DOHH2 (cell line): ENCODE results near the gene B3GNT8.

ENCODE experiments used
- H3F3A ChIP-seq: fragments of 200-600 bp; sonication (generic), shearing (Covaris generic); 2 replicates; pipeline ENCODE4 v1.6.0; 2016; ENCODE audit warnings: antibody characterized with exemption, mild to moderate bottlenecking; ENCODE audit not compliant: control insufficient read depth, insufficient read depth
- H3K27ac ChIP-seq: fragments of 200-600 bp; sonication (generic); 2 replicates; pipeline ENCODE4 v1.5.1; 2014; ENCODE audit warnings: low read depth, mild to moderate bottlenecking, low read length, moderate library complexity
- H3K27me3 ChIP-seq: fragments of 200-600 bp; sonication (generic); 2 replicates; pipeline ENCODE4 v1.6.1; 2014; ENCODE audit warnings: mild to moderate bottlenecking, low read length, mixed read lengths; ENCODE audit not compliant: control insufficient read depth
- H3K36me3 ChIP-seq: fragments of 200-600 bp; sonication (generic); 2 replicates; pipeline ENCODE4 v1.6.1; 2014; ENCODE audit warnings: mild to moderate bottlenecking, low read length, moderate library complexity, mixed read lengths; ENCODE audit not compliant: control insufficient read depth
- H3K4me1 ChIP-seq: fragments of 200-600 bp; sonication (generic); 2 replicates; pipeline ENCODE4 v1.6.1; 2014; ENCODE audit warnings: mild to moderate bottlenecking, low read length, mixed read lengths; ENCODE audit not compliant: control insufficient read depth
- H3K4me2 ChIP-seq: fragments of 200-600 bp; sonication (generic); 2 replicates; pipeline ENCODE4 v1.6.0; 2014; ENCODE audit warnings: mild to moderate bottlenecking, low read length, moderate library complexity
- H3K4me3 ChIP-seq: fragments of 200-600 bp; sonication (generic); 2 replicates; pipeline ENCODE4 v1.5.1; 2014; ENCODE audit warnings: mild to moderate bottlenecking, low read length, mixed read lengths
- H3K79me2 ChIP-seq: fragments of 200-600 bp; sonication (generic); 2 replicates; pipeline ENCODE4 v1.6.1; 2014; ENCODE audit warnings: mild to moderate bottlenecking, low read length, mixed read lengths; ENCODE audit not compliant: control insufficient read depth
- H3K9me2 ChIP-seq: fragments of 200-600 bp; sonication (generic); replicated peaks from 2 replicates; pipeline ENCODE4 v1.6.1; 2014; ENCODE audit warnings: mild to moderate bottlenecking, low read length, mixed read lengths; ENCODE audit not compliant: control insufficient read depth
- H3K9me3 ChIP-seq: fragments of 200-600 bp; sonication (generic); 2 replicates; pipeline ENCODE4 v1.6.1; 2014; ENCODE audit warnings: antibody characterized with exemption, low read length, mixed read lengths; ENCODE audit not compliant: control insufficient read depth, insufficient read depth
- H4K20me1 ChIP-seq: fragments of 200-600 bp; sonication (generic); 2 replicates; pipeline ENCODE4 v1.6.0; 2014; ENCODE audit warnings: low read depth, mild to moderate bottlenecking, antibody characterized with exemption, low read length, moderate library complexity; ENCODE audit not compliant: control insufficient read depth, insufficient read depth
- EZH2phosphoT487 ChIP-seq: fragments of 200-600 bp; sonication (generic); IDR thresholded peaks from 2 replicates; pipeline ENCODE4 v1.6.1; 2017; ENCODE audit warnings: borderline replicate concordance, mild to moderate bottlenecking, antibody characterized with exemption, low read length, moderate library complexity, mixed read lengths
- TF ChIP-seq, protein P1 (sequence below): fragments of 200-600 bp; sonication (generic); IDR thresholded peaks from one replicate; pipeline ENCODE4 v1.5.1; 2014; ENCODE audit warnings: antibody characterized with exemption, mild to moderate bottlenecking, low read depth, low read length; ENCODE audit not compliant: poor library complexity, severe bottlenecking

Gene B3GNT8

DNA sequence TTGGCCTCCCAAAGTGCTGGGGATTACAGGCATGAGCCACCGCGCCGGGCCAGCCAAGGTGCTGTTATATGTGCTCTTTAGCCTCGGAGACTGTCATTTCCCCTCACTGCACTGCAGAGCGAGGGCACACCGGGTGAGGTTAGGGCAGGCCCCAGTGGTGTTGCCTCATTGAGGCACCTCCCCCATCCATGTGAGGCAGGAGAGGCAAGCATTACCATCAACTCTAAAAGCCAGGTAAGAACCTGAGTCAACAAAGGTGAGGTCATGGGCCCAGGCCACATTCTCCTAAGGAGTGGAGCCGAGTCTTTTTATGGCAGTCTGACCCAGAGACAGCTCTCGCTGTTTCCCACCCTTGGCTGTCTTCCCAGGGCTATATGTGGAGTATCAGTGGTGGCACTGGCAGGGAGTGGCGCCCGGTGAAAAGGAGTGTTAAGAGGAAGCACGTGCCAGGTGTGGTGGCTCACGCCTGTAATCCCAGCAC lies 10.9 kb downstream of the B3GNT8 start:
- no peaks in the 10 kb centered on the region for H3K9me2 ChIP-seq
- peaks cover 8% of the 10 kb centered on the region; the same call in 1 of the 2 replicates for H3K36me3 ChIP-seq
- no peak overlapping the region for H3K27ac ChIP-seq
- no peaks in the 10 kb centered on the region for H3K27me3 ChIP-seq
- H3K79me2 ChIP-seq = no peaks in the 10 kb centered on the region
- TF ChIP-seq, protein P1, sequence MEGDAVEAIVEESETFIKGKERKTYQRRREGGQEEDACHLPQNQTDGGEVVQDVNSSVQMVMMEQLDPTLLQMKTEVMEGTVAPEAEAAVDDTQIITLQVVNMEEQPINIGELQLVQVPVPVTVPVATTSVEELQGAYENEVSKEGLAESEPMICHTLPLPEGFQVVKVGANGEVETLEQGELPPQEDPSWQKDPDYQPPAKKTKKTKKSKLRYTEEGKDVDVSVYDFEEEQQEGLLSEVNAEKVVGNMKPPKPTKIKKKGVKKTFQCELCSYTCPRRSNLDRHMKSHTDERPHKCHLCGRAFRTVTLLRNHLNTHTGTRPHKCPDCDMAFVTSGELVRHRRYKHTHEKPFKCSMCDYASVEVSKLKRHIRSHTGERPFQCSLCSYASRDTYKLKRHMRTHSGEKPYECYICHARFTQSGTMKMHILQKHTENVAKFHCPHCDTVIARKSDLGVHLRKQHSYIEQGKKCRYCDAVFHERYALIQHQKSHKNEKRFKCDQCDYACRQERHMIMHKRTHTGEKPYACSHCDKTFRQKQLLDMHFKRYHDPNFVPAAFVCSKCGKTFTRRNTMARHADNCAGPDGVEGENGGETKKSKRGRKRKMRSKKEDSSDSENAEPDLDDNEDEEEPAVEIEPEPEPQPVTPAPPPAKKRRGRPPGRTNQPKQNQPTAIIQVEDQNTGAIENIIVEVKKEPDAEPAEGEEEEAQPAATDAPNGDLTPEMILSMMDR = no peak
- TF ChIP-seq EZH2phosphoT487 = no peak
- H3K4me1 ChIP-seq = no peaks in the 10 kb centered on the region
- no peaks in the 10 kb centered on the region for H3K9me3 ChIP-seq
- no peak overlapping the region for H3K4me3 ChIP-seq
- H3K4me2 ChIP-seq = no peak overlapping the region
- H3F3A ChIP-seq = no peaks in the 10 kb centered on the region
- H4K20me1 ChIP-seq = no peaks in the 10 kb centered on the region

DNA sequence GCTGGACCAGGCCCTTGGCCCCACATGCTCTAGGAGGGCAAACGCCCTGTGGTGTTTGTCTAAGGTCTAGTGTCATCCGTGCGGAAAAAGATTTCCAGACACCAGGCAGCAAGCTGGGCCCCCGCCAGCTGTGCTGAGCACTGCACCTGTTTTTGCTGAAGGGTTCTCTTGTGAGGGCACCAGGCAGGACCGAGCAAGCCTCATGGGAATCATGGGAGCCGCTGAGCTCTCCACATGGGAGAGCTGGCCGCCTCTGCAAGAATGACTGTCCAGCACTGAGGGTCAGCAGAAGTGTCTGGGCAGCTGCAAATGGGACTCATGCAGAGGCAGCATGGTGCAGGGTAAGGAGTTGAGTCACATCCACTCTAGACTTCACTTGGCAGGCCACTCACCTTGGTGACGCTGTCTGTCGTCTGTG lies 12.0 kb downstream of the B3GNT8 start:
- H3K4me2 ChIP-seq = no peak overlapping the region
- peaks cover 8% of the 10 kb centered on the region; the same call in 1 of the 2 replicates for H3K36me3 ChIP-seq
- H3K9me2 ChIP-seq = no peaks in the 10 kb centered on the region
- TF ChIP-seq EZH2phosphoT487 = no peak
- TF ChIP-seq, protein P1 = no peak
- H3K27ac ChIP-seq = no peak overlapping the region
- no peaks in the 10 kb centered on the region for H3K9me3 ChIP-seq
- no peak overlapping the region for H3K4me3 ChIP-seq
- H3K27me3 ChIP-seq = no peaks in the 10 kb centered on the region
- H4K20me1 ChIP-seq = no peaks in the 10 kb centered on the region
- no peaks in the 10 kb centered on the region for H3F3A ChIP-seq
- H3K79me2 ChIP-seq = no peaks in the 10 kb centered on the region
- H3K4me1 ChIP-seq = no peaks in the 10 kb centered on the region

DNA sequence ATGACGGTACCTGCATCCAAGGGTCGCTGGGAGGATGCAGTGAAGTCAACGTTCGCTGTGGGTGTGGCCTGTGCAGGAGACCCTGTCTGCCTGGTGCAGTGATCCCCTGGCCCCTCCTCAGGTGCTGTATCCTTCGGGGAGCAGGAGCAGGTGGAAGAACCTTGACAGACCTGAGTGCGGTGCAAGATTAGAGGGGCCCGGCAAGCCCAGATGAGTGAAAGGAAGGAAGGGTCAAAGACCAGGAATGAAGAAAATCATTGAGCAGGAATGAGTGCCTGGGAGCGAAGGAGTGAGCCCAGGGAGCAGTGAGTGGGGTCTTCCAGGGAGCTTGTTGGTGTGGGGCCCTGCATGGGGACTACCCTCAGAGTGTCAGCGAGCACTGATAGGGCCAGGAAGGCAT lies 12.7 kb downstream of the B3GNT8 start:
- no peaks in the 10 kb centered on the region for H3K9me2 ChIP-seq

More for the DNA sequence above, 12.7 kb downstream of the B3GNT8 start:
- H4K20me1 ChIP-seq = no peaks in the 10 kb centered on the region
- TF ChIP-seq EZH2phosphoT487 = no peak
- TF ChIP-seq, protein P1 = no peak
- no peak overlapping the region for H3K4me2 ChIP-seq
- H3K9me3 ChIP-seq = no peaks in the 10 kb centered on the region
- H3K27ac ChIP-seq = no peak overlapping the region
- H3K79me2 ChIP-seq = no peaks in the 10 kb centered on the region
- no peaks in the 10 kb centered on the region for H3K27me3 ChIP-seq
- no peaks in the 10 kb centered on the region for H3F3A ChIP-seq
- no peak overlapping the region for H3K4me3 ChIP-seq
- peaks cover 3% of the 10 kb centered on the region; the same call in 1 of the 2 replicates for H3K36me3 ChIP-seq
- no peaks in the 10 kb centered on the region for H3K4me1 ChIP-seq
